Measurements from ENCODE around the gene RPE65.

The RPE65 gene

DNA sequence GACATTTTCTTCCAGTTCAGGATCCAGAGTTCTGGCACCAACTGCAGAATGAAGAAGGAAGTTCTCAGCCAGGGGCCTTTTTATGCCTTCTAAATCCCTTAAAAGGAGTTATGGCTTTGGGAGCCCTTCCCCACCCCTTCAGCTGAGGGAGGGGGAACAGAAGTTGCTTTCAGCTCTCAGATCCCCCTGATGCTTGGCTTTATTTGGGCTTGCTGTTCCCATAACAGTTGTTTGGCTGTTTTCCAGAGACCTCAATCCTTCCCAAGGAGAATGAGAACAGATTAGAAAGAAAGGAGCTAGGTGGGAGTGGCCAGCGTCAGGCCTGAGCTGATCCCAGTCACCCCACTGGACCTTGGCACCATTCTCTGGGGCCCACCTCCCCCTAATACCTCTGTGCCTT lies at the start of gene RPE65:
TSS of gene RPE65 (minus strand) at position 54 of the 400 bp plus-strand sequence. CDS start at position 5, 49 bp downstream.
- Histone ChIP-seq H3K9me3 (ENCODE audit: insufficient read depth, low read length, severe bottlenecking) (no peaks in the 10 kb centered on the region), H2AFZ (ENCODE audit: low read depth, low read length) (no peak within 1 kb of the TSS), H4K20me1 (ENCODE audit: insufficient read depth, low read length) (no peaks in the 10 kb centered on the region), H3K4me2 (ENCODE audit: insufficient read depth, low read length) (no peak within 1 kb of the TSS), H3K4me1 (ENCODE audit: insufficient read depth, low read length) (no peaks in the 10 kb centered on the region), H3K27me3 (ENCODE audit: insufficient read depth, low read length, poor library complexity) (no peaks in the 10 kb centered on the region), H3K79me2 (ENCODE audit: insufficient read depth, low read length) (no peaks in the 10 kb centered on the region), H3K9ac (ENCODE audit: low read depth, low read length) (no peak within 1 kb of the TSS), H3K27ac (ENCODE audit: low read length) (no peak within 1 kb of the TSS), H3K36me3 (ENCODE audit: insufficient read depth, low read length) (no peaks in the 10 kb centered on the region), H3K4me3 (ENCODE audit: low read depth in 1 of 2, low read length in 2 of 2) (no peak within 1 kb of the TSS)
- DNase-seq (no peak), ATAC-seq (ENCODE audit: insufficient read depth, low read depth) (no peak)
- TF ChIP-seq, protein P1, sequence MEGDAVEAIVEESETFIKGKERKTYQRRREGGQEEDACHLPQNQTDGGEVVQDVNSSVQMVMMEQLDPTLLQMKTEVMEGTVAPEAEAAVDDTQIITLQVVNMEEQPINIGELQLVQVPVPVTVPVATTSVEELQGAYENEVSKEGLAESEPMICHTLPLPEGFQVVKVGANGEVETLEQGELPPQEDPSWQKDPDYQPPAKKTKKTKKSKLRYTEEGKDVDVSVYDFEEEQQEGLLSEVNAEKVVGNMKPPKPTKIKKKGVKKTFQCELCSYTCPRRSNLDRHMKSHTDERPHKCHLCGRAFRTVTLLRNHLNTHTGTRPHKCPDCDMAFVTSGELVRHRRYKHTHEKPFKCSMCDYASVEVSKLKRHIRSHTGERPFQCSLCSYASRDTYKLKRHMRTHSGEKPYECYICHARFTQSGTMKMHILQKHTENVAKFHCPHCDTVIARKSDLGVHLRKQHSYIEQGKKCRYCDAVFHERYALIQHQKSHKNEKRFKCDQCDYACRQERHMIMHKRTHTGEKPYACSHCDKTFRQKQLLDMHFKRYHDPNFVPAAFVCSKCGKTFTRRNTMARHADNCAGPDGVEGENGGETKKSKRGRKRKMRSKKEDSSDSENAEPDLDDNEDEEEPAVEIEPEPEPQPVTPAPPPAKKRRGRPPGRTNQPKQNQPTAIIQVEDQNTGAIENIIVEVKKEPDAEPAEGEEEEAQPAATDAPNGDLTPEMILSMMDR (IDR thresholded peaks at IDR 0.05; ENCODE audit: borderline replicate concordance, extremely low read depth, low read length, poor library complexity, severe bottlenecking), result no peak
- TF ChIP-seq EZH2 (IDR thresholded peaks at IDR 0.05; ENCODE audit: borderline replicate concordance, low read depth, low read length, severe bottlenecking), result no peak

DNA sequence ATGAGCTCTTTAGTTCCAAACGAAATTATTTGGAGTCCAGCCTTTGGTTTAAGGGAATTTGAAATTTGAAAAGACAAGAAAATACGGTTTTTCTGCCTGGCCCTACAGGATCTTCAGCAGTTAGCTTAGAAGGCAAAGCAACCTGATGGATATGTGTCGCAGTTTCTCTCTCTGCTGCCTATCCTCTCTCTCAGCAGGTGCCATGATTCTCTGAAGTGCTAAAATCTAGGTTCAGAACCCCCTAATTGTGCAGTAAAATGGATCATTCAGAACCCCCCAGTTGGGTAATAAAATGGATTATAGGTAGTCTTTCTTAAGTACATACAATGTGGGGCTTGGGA lies 47.6 kb upstream of the RPE65 start:
- TF ChIP-seq, protein P1 (IDR thresholded peaks at IDR 0.05; ENCODE audit: borderline replicate concordance, extremely low read depth, low read length, poor library complexity, severe bottlenecking), result no peak
- TF ChIP-seq EZH2 (IDR thresholded peaks at IDR 0.05; ENCODE audit: borderline replicate concordance, low read depth, low read length, severe bottlenecking), result no peak
- H3K36me3 ChIP-seq (ENCODE audit: insufficient read depth, low read length), result peaks cover 17% of the 10 kb centered on the region
- ATAC-seq (ENCODE audit: insufficient read depth, low read depth), result peak; percentile 30
- no peaks in the 10 kb centered on the region for H3K27me3 ChIP-seq (ENCODE audit: insufficient read depth, low read length, poor library complexity)
- peaks cover 39% of the 10 kb centered on the region for H3K79me2 ChIP-seq (ENCODE audit: insufficient read depth, low read length)
- peak overlapping the region; percentile 62 to 84; a peak in 3 of 4 replicates for H3K4me3 ChIP-seq (ENCODE audit: low read depth in 1 of 2, low read length in 2 of 2)
- no peaks in the 10 kb centered on the region for H3K9me3 ChIP-seq (ENCODE audit: insufficient read depth, low read length, severe bottlenecking)
- H3K27ac ChIP-seq (ENCODE audit: low read length), result peak overlapping the region; percentile 90
- DNase-seq, result no peak
- H3K4me2 ChIP-seq (ENCODE audit: insufficient read depth, low read length), result peak overlapping the region; percentile 90
- H4K20me1 ChIP-seq (ENCODE audit: insufficient read depth, low read length), result no peaks in the 10 kb centered on the region
- H3K4me1 ChIP-seq (ENCODE audit: insufficient read depth, low read length), result peaks cover 51% of the 10 kb centered on the region
- peak overlapping the region; percentile 94 for H2AFZ ChIP-seq (ENCODE audit: low read depth, low read length)
- peak overlapping the region; percentile 82 for H3K9ac ChIP-seq (ENCODE audit: low read depth, low read length)

DNA sequence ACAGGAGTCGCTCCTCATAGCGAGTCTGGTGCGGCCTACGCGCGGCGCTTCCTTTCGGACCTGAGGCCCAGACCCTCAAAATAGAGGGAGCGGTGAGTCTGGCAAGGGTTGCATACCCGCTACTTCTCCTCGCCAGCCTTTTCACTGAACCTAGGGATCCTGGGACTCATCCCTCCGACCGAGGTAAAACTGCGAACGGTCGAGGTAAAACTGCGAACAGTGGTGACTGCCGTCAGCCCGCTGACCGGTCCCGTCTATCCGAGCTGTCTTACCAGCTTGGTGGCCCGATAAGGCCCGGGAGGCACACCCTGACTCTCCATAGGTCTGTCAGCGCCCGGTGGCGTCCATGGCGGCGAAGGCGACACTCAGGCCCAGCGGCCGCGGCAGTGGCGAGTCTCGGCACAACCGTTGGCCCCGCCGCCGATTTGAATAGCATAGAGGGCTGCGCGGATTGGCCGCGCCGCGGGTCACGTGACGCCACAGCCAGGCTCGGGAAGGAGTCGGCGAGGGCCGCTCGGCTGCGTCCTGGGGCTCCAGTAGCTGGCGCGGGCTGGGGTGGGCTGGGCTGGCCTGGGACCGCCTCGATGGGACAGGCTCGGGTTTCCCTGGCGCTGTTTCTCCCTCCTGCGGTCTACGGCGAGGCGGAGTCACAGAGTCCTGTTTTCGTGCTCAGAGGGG lies 47.1 kb upstream of the RPE65 start, which contains the start of gene DEPDC1:
TSS of gene DEPDC1 (minus strand) at position 403 of the 678 bp plus-strand sequence. CDS start at position 320, 83 bp downstream.
- H3K4me3 ChIP-seq (ENCODE audit: low read depth in 1 of 2, low read length in 2 of 2), result peak within 1 kb of the TSS; percentile 62 to 84
- peaks cover 40% of the 10 kb centered on the region for H3K79me2 ChIP-seq (ENCODE audit: insufficient read depth, low read length)
- peak within 1 kb of the TSS; percentile 90 for H3K4me2 ChIP-seq (ENCODE audit: insufficient read depth, low read length)

More for the DNA sequence above, 47.1 kb upstream of the RPE65 start, which contains the start of gene DEPDC1:
- Histone ChIP-seq H3K9me3 (ENCODE audit: insufficient read depth, low read length, severe bottlenecking) (no peaks in the 10 kb centered on the region), H3K27ac (ENCODE audit: low read length) (peak within 1 kb of the TSS; percentile 90), H4K20me1 (ENCODE audit: insufficient read depth, low read length) (no peaks in the 10 kb centered on the region), H3K9ac (ENCODE audit: low read depth, low read length) (peak within 1 kb of the TSS; percentile 82), H3K27me3 (ENCODE audit: insufficient read depth, low read length, poor library complexity) (no peaks in the 10 kb centered on the region), H3K4me1 (ENCODE audit: insufficient read depth, low read length) (peaks cover 52% of the 10 kb centered on the region), H3K36me3 (ENCODE audit: insufficient read depth, low read length) (peaks cover 19% of the 10 kb centered on the region), H2AFZ (ENCODE audit: low read depth, low read length) (peak within 1 kb of the TSS; percentile 94)
- DNase-seq (peak; percentile 89), ATAC-seq (ENCODE audit: insufficient read depth, low read depth) (peak; percentile 93)
- TF ChIP-seq EZH2 (IDR thresholded peaks at IDR 0.05; ENCODE audit: borderline replicate concordance, low read depth, low read length, severe bottlenecking), result no peak
- TF ChIP-seq, protein P1 (IDR thresholded peaks at IDR 0.05; ENCODE audit: borderline replicate concordance, extremely low read depth, low read length, poor library complexity, severe bottlenecking), result no peak

All from DND-41 (cell line).